Panc1 (cell line): ENCODE data around the gene ASF1A.

Experiments
- POLR2AphosphoS5 ChIP-seq: IDR thresholded peaks from 2 replicates; pipeline ENCODE4 v1.6.1; 2012; ENCODE audit warnings: mild to moderate bottlenecking, low read depth, low read length, moderate library complexity
- SIN3A ChIP-seq: IDR thresholded peaks from 2 replicates; pipeline ENCODE4 v1.6.1; 2012; ENCODE audit warnings: low read depth, mild to moderate bottlenecking, low read length, moderate library complexity, borderline replicate concordance; ENCODE audit not compliant: insufficient read depth
- TF ChIP-seq, protein P1 (sequence below): fragments of 450-650 bp; IDR thresholded peaks from 2 replicates; pipeline ENCODE4 v1.5.1; 2017; ENCODE audit warnings: mild to moderate bottlenecking
- TF ChIP-seq, protein P2 (sequence below), 2 experiments: IDR thresholded peaks; 2 replicates each; pipeline ENCODE4 v1.6.1; 2011 to 2012; ENCODE audit warnings: low read depth in 2 of 2, control low read depth in 1 of 2, low read length in 1 of 2, mild to moderate bottlenecking in 1 of 2, moderate library complexity in 1 of 2; ENCODE audit not compliant: insufficient read depth in 1 of 2

DNA sequence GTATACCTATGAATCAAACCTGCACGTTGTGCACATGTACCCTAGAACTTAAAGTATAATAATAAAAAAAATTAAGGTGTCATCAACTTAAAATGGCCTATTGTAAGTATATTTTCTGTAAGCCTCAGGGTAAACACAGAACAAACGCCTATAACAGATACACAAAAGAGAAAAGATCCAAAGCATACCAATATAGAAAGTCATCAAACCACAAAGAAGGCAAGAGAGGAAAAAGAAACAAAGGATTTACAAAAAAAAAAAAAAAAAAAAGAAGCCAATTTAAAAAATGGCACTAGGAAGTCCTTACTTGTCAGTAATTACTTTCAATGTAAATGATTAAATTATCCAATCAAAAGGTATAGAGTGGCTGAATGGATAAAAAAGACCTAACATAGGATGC is 24.6 kb upstream of the ASF1A start:
- TF ChIP-seq, protein P1, sequence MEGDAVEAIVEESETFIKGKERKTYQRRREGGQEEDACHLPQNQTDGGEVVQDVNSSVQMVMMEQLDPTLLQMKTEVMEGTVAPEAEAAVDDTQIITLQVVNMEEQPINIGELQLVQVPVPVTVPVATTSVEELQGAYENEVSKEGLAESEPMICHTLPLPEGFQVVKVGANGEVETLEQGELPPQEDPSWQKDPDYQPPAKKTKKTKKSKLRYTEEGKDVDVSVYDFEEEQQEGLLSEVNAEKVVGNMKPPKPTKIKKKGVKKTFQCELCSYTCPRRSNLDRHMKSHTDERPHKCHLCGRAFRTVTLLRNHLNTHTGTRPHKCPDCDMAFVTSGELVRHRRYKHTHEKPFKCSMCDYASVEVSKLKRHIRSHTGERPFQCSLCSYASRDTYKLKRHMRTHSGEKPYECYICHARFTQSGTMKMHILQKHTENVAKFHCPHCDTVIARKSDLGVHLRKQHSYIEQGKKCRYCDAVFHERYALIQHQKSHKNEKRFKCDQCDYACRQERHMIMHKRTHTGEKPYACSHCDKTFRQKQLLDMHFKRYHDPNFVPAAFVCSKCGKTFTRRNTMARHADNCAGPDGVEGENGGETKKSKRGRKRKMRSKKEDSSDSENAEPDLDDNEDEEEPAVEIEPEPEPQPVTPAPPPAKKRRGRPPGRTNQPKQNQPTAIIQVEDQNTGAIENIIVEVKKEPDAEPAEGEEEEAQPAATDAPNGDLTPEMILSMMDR = no peak
- TF ChIP-seq POLR2AphosphoS5 (no peak), SIN3A (no peak)
- TF ChIP-seq, protein P2, sequence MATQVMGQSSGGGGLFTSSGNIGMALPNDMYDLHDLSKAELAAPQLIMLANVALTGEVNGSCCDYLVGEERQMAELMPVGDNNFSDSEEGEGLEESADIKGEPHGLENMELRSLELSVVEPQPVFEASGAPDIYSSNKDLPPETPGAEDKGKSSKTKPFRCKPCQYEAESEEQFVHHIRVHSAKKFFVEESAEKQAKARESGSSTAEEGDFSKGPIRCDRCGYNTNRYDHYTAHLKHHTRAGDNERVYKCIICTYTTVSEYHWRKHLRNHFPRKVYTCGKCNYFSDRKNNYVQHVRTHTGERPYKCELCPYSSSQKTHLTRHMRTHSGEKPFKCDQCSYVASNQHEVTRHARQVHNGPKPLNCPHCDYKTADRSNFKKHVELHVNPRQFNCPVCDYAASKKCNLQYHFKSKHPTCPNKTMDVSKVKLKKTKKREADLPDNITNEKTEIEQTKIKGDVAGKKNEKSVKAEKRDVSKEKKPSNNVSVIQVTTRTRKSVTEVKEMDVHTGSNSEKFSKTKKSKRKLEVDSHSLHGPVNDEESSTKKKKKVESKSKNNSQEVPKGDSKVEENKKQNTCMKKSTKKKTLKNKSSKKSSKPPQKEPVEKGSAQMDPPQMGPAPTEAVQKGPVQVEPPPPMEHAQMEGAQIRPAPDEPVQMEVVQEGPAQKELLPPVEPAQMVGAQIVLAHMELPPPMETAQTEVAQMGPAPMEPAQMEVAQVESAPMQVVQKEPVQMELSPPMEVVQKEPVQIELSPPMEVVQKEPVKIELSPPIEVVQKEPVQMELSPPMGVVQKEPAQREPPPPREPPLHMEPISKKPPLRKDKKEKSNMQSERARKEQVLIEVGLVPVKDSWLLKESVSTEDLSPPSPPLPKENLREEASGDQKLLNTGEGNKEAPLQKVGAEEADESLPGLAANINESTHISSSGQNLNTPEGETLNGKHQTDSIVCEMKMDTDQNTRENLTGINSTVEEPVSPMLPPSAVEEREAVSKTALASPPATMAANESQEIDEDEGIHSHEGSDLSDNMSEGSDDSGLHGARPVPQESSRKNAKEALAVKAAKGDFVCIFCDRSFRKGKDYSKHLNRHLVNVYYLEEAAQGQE (IDR thresholded peaks at IDR 0.05; ENCODE audit: insufficient read depth in 1 of 2, low read depth in 2 of 2, low read length in 1 of 2) = no peak
